Gastrocnemius medialis (tissue), 4 donors: ENCODE data around the gene ZCCHC17.

ENCODE experiments used
- CTCF ChIP-seq, 5 experiments: fragments of 450-650 bp in 3 of 5; fragments of 200-600 bp in 2 of 5; sonication (generic) in 2 of 5; IDR thresholded peaks in 4 of 5; conservative IDR thresholded peaks in 1 of 5; 1 replicate in 4 of 5; 2 replicates in 1 of 5; pipeline ENCODE4 v1.5.1; 2016 to 2019; ENCODE audit warnings: antibody characterized with exemption in 5 of 5, mild to moderate bottlenecking in 3 of 5, moderate library complexity in 3 of 5
- POLR2A ChIP-seq, 2 donors: fragments of 450-650 bp; IDR thresholded peaks; one replicate each; pipeline ENCODE4 v1.6.1; 2017; ENCODE audit warnings: antibody characterized with exemption in 2 of 2, mild to moderate bottlenecking in 2 of 2, moderate library complexity in 2 of 2

GRCh38 chr1:31361607-31362006 lies 64.8 kb downstream of the ZCCHC17 start:
- no peak for TF ChIP-seq CTCF (IDR thresholded peaks at IDR 0.05 in 4 of 5, conservative IDR thresholded peaks at IDR 0.05 in 1 of 5)
- TF ChIP-seq POLR2A (IDR thresholded peaks at IDR 0.05), result peak in 1 of 2 donors; percentile 13
